IPS DF 19.7 (cell line): ENCODE results near the gene TLK2.
"Not testable (repeated sequence)": the region's sequence is repeated elsewhere in the genome, so short reads cannot be mapped to it uniquely, and the experiment has no call there.

Experiments used
- DNase-seq: peaks from one replicate; pipeline ENCODE4 v3.0.0-alpha.2; 2013; ENCODE audit warnings: low read depth, low spot score

Gene TLK2

GRCh38 chr17:62478424-62478879 lies at the start of gene TLK2:
Gene TLK2, plus strand, starts transcription at chr17:62478825. Its CDS starts 2,301 bp downstream, at chr17:62481126.
- DNase-seq = no peak

GRCh38 chr17:62435251-62435650 lies 43.4 kb upstream of the TLK2 start:
- DNase-seq = not testable (repeated sequence)

- DNase-seq = not testable (repeated sequence)
Measured at GRCh38 chr17:62441181-62441580, 37.4 kb upstream of the TLK2 start.

GRCh38 chr17:62444063-62444462 lies 34.6 kb upstream of the TLK2 start:
- no peak for DNase-seq

- not testable (repeated sequence) for DNase-seq
Measured at GRCh38 chr17:62445791-62446190, 32.8 kb upstream of the TLK2 start.

- not testable (repeated sequence) for DNase-seq
Measured at GRCh38 chr17:62452195-62452594, 26.4 kb upstream of the TLK2 start.

- not testable (repeated sequence) for DNase-seq
Measured at GRCh38 chr17:62453041-62453440, 25.6 kb upstream of the TLK2 start.

GRCh38 chr17:62453656-62454055 lies 25.0 kb upstream of the TLK2 start:
- not testable (repeated sequence) for DNase-seq

- not testable (repeated sequence) for DNase-seq
Measured at GRCh38 chr17:62454111-62454510, 24.5 kb upstream of the TLK2 start.

GRCh38 chr17:62456016-62456415 lies 22.6 kb upstream of the TLK2 start:
- no peak for DNase-seq

GRCh38 chr17:62458483-62458882 lies 20.1 kb upstream of the TLK2 start:
- not testable (repeated sequence) for DNase-seq

- DNase-seq = not testable (repeated sequence)
Measured at GRCh38 chr17:62464422-62464821, 14.2 kb upstream of the TLK2 start.

- not testable (repeated sequence) for DNase-seq
Measured at GRCh38 chr17:62465271-62465670, 13.4 kb upstream of the TLK2 start.

- not testable (repeated sequence) for DNase-seq
Measured at GRCh38 chr17:62470666-62471379, 7.8 kb upstream of the TLK2 start.

- not testable (repeated sequence) for DNase-seq
Measured at GRCh38 chr17:62471380-62471880, 7.2 kb upstream of the TLK2 start.

- not testable (repeated sequence) for DNase-seq
Measured at GRCh38 chr17:62473030-62473982, 5.3 kb upstream of the TLK2 start.

GRCh38 chr17:62477111-62477510 lies 1.5 kb upstream of the TLK2 start:
- not testable (repeated sequence) for DNase-seq

GRCh38 chr17:62477718-62478408 lies 762 bp upstream of the TLK2 start:
- not testable (repeated sequence) for DNase-seq

GRCh38 chr17:62478880-62479638 lies 434 bp downstream of the TLK2 start:
- not testable (repeated sequence) for DNase-seq

- DNase-seq = not testable (repeated sequence)
Measured at GRCh38 chr17:62479639-62480258, 1.1 kb downstream of the TLK2 start.
